T follicular helper cell (primary cell): ENCODE measurements around the gene SMYD3.

Experiments used
- DNase-seq: peaks from one replicate; pipeline ENCODE4 v3.0.0-alpha.2; 2020; ENCODE audit warnings: low read depth

SMYD3 gene

GRCh38 chr1:245871191-245871590, 635.9 kb downstream of the SMYD3 start:
- no peak for DNase-seq

- no peak for DNase-seq
These were observed 636.4 kb downstream of the SMYD3 start for GRCh38 chr1:245870698-245871097.

GRCh38 chr1:245869847-245870246, 637.2 kb downstream of the SMYD3 start:
- DNase-seq = no peak

- no peak for DNase-seq
These were observed 639.3 kb downstream of the SMYD3 start for GRCh38 chr1:245867738-245868137.

GRCh38 chr1:245864872-245865271, 642.2 kb downstream of the SMYD3 start:
- no peak for DNase-seq

GRCh38 chr1:245863566-245864184, 643.4 kb downstream of the SMYD3 start:
- DNase-seq = no peak

- no peak for DNase-seq
These were observed 644.1 kb downstream of the SMYD3 start for GRCh38 chr1:245862812-245863540.

GRCh38 chr1:245860657-245861544, 646.2 kb downstream of the SMYD3 start:
- no peak for DNase-seq

GRCh38 chr1:245859493-245860114, 647.5 kb downstream of the SMYD3 start:
- no peak for DNase-seq

- DNase-seq = no peak
These were observed 648.2 kb downstream of the SMYD3 start for GRCh38 chr1:245858722-245859492.

- DNase-seq = no peak
These were observed 648.9 kb downstream of the SMYD3 start for GRCh38 chr1:245858022-245858721.

GRCh38 chr1:245856944-245857531, 650.0 kb downstream of the SMYD3 start:
- no peak for DNase-seq

GRCh38 chr1:245855846-245856730, 651.0 kb downstream of the SMYD3 start:
- DNase-seq = no peak

GRCh38 chr1:245853291-245853690, 653.8 kb downstream of the SMYD3 start:
- DNase-seq = no peak

- DNase-seq = no peak
These were observed 664.0 kb downstream of the SMYD3 start for GRCh38 chr1:245843101-245843500.

GRCh38 chr1:245842106-245842505, 665.0 kb downstream of the SMYD3 start:
- no peak for DNase-seq

- no peak for DNase-seq
These were observed 666.1 kb downstream of the SMYD3 start for GRCh38 chr1:245840971-245841370.

GRCh38 chr1:245837718-245838117, 669.4 kb downstream of the SMYD3 start:
- DNase-seq = no peak

GRCh38 chr1:245835386-245835785, 671.7 kb downstream of the SMYD3 start:
- DNase-seq = no peak
